OCI-LY1 (cell line): ENCODE data around the gene BCO2.

Source experiments
- H2AFZ ChIP-seq: fragments of 200-600 bp; sonication (generic), shearing (Covaris generic); 2 replicates; pipeline ENCODE4 v1.6.0; 2014; ENCODE audit warnings: antibody characterized with exemption, mild to moderate bottlenecking, low read length
- H3F3A ChIP-seq: fragments of 200-600 bp; sonication (generic), shearing (Covaris generic); 2 replicates; pipeline ENCODE4 v1.6.0; 2014; ENCODE audit warnings: mild to moderate bottlenecking, antibody characterized with exemption, low read length, moderate library complexity; ENCODE audit not compliant: insufficient read depth
- H3K27ac ChIP-seq: fragments of 200-600 bp; sonication (generic); 2 replicates; pipeline ENCODE4 v1.5.1; 2014; ENCODE audit warnings: low read length, mixed run types, mild to moderate bottlenecking, low read depth; ENCODE audit not compliant: poor library complexity, severe bottlenecking
- H3K27me3 ChIP-seq: fragments of 200-600 bp; sonication (generic); 2 replicates; pipeline ENCODE4 v1.6.0; 2014; ENCODE audit warnings: antibody characterized with exemption, mild to moderate bottlenecking, low read length, moderate library complexity; ENCODE audit not compliant: insufficient read depth
- H3K36me3 ChIP-seq: fragments of 200-600 bp; sonication (generic); 2 replicates; pipeline ENCODE4 v1.6.1; 2014; ENCODE audit warnings: mild to moderate bottlenecking, antibody characterized with exemption, low read length, moderate library complexity, mixed read lengths; ENCODE audit not compliant: insufficient read depth
- H3K4me1 ChIP-seq: fragments of 200-600 bp; sonication (generic); 2 replicates; pipeline ENCODE4 v1.5.1; 2014; ENCODE audit warnings: mild to moderate bottlenecking, low read length, moderate library complexity; ENCODE audit not compliant: insufficient read depth, severe bottlenecking
- H3K4me2 ChIP-seq: fragments of 200-600 bp; sonication (generic), shearing (Covaris generic); 2 replicates; pipeline ENCODE4 v1.6.1; 2014; ENCODE audit warnings: low read length
- H3K4me3 ChIP-seq: fragments of 200-600 bp; sonication (generic); 2 replicates; pipeline ENCODE4 v1.5.1; 2014; ENCODE audit warnings: low read length, low read depth, mild to moderate bottlenecking, mixed read lengths; ENCODE audit not compliant: poor library complexity, severe bottlenecking
- H3K79me2 ChIP-seq: fragments of 200-600 bp; shearing (Covaris generic); 2 replicates; pipeline ENCODE4 v1.6.1; 2016; ENCODE audit warnings: mixed run types, low read length, mixed read lengths; ENCODE audit not compliant: insufficient read depth
- H3K9ac ChIP-seq: fragments of 200-600 bp; sonication (generic), shearing (Covaris generic); 2 replicates; pipeline ENCODE4 v1.6.1; 2014; ENCODE audit warnings: mild to moderate bottlenecking, low read length, mixed read lengths
- H3K9me2 ChIP-seq: fragments of 200-600 bp; sonication (generic), shearing (Covaris generic); 2 replicates; pipeline ENCODE4 v1.6.1; 2014; ENCODE audit warnings: low read depth, mild to moderate bottlenecking, low read length, mixed read lengths
- H3K9me3 ChIP-seq: fragments of 200-600 bp; shearing (Covaris generic); 2 replicates; pipeline ENCODE4 v1.6.1; 2014; ENCODE audit warnings: low read length, mixed read lengths
- H4K20me1 ChIP-seq: fragments of 200-600 bp; sonication (generic), shearing (Covaris generic); 2 replicates; pipeline ENCODE4 v1.6.0; 2016; ENCODE audit warnings: mild to moderate bottlenecking, low read length; ENCODE audit not compliant: insufficient read depth
- CTCF ChIP-seq: fragments of 200-600 bp; sonication (generic), shearing (Covaris generic); IDR thresholded peaks from 2 replicates; pipeline ENCODE4 v1.5.1; 2017; ENCODE audit warnings: mild to moderate bottlenecking, antibody characterized with exemption, low read length, moderate library complexity, mixed read lengths
- EZH2 ChIP-seq: fragments of 200-600 bp; sonication (generic), shearing (Covaris generic); IDR thresholded peaks from 2 replicates; pipeline ENCODE4 v1.8.0; 2017; ENCODE audit warnings: borderline replicate concordance, mixed run types, mild to moderate bottlenecking, antibody characterized with exemption, low read length, moderate library complexity, mixed read lengths

BCO2 gene

GRCh38 chr11:112216561-112217105 lies 41.3 kb downstream of the BCO2 start:
- Histone ChIP-seq H3K9me2 (no peaks in the 10 kb centered on the region), H3K36me3 (no peaks in the 10 kb centered on the region), H3K4me1 (no peaks in the 10 kb centered on the region), H2AFZ (no peak overlapping the region), H4K20me1 (no peaks in the 10 kb centered on the region), H3K9me3 (no peaks in the 10 kb centered on the region), H3K9ac (no peak overlapping the region), H3K27ac (no peak overlapping the region), H3K4me2 (no peak overlapping the region), H3K27me3 (0 out of 2 replicates have a peak, but pooled peaks cover 5% of the 10 kb centered on the region), H3K4me3 (no peak overlapping the region), H3F3A (no peaks in the 10 kb centered on the region), H3K79me2 (no peaks in the 10 kb centered on the region)
- TF ChIP-seq EZH2 (no peak), CTCF (no peak)

DNA sequence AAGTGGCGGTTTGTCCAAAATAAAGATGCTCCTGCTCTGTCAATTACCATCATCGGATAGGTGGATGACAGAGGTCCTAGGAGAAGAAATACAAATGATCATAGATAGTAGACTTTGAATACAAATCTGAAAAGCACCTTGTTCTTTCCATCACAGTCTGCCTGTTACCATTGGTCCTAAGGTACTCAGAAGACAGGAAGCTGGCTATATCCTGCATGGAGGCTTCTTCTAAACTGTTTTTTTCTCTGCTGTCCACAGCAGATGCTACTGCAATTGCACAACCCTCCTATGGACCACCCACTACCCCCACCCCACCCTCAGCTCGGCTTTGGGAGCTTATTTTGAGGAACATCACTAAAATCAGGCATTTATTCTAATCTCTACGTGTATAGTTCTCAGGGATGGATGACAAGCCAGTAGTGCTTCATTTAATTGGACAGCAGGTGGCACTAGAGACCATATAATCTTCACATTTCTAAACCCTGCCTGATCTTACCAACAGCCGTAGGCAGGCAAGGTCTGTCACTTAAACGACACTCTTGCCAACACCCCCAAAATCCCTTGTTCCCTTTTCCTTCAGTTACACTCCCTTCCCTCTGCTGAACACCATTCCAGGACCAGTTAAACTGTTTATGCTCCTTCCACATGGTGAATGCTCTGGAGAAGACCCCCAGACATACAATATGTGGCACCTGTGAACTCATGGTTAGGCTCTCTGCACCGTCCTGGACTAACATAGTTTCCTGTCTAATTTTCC lies 44.3 kb downstream of the BCO2 start:
- Histone ChIP-seq H3K9ac (no peak overlapping the region), H3K36me3 (no peaks in the 10 kb centered on the region), H3K9me2 (no peaks in the 10 kb centered on the region), H3K4me3 (no peak overlapping the region), H3K27me3 (no peaks in the 10 kb centered on the region), H2AFZ (no peak overlapping the region), H3K27ac (no peak overlapping the region), H3F3A (no peaks in the 10 kb centered on the region), H3K79me2 (no peaks in the 10 kb centered on the region), H4K20me1 (no peaks in the 10 kb centered on the region), H3K4me1 (no peaks in the 10 kb centered on the region), H3K9me3 (no peaks in the 10 kb centered on the region), H3K4me2 (no peak overlapping the region)
- TF ChIP-seq EZH2 (no peak), CTCF (peak; percentile 94)

DNA sequence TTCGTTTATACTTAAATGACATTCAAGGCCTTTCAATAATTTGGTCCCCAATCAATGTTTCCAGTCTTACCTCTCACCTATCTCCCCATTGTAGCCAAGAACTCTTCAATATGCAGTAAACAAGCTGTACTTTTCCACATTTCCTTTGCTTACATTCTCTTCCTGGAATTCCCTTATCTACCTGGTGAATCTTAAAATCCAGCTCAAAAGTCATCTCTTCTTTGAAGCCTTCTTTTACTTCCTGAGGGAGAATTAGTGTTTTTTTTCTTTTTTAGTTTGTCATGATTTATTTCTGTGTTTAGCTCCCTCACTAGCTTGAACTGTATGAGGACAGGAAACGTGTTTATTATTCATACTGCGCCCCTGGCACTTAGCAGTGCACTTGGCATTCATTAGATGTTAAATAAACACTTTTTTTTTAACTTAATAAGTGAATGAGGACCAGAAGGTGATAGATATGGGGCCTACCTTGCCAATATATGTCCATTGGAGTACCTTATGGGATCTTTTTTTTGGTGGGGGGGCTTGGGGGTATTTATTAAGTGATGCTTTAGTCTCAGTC lies 46.0 kb downstream of the BCO2 start:
- H3K27ac ChIP-seq: no peak overlapping the region
- no peaks in the 10 kb centered on the region for H4K20me1 ChIP-seq
- H3K4me2 ChIP-seq: no peak overlapping the region
- H3K4me3 ChIP-seq: no peak overlapping the region
- H3F3A ChIP-seq: no peaks in the 10 kb centered on the region
- no peak overlapping the region for H3K9ac ChIP-seq
- H3K79me2 ChIP-seq: no peaks in the 10 kb centered on the region
- no peak for TF ChIP-seq CTCF
- TF ChIP-seq EZH2: no peak
- no peaks in the 10 kb centered on the region for H3K9me2 ChIP-seq
- H3K36me3 ChIP-seq: no peaks in the 10 kb centered on the region
- no peaks in the 10 kb centered on the region for H3K27me3 ChIP-seq
- no peak overlapping the region for H2AFZ ChIP-seq
- no peaks in the 10 kb centered on the region for H3K4me1 ChIP-seq
- no peaks in the 10 kb centered on the region for H3K9me3 ChIP-seq
